Measurements from ENCODE around the gene CCNY.

DNA sequence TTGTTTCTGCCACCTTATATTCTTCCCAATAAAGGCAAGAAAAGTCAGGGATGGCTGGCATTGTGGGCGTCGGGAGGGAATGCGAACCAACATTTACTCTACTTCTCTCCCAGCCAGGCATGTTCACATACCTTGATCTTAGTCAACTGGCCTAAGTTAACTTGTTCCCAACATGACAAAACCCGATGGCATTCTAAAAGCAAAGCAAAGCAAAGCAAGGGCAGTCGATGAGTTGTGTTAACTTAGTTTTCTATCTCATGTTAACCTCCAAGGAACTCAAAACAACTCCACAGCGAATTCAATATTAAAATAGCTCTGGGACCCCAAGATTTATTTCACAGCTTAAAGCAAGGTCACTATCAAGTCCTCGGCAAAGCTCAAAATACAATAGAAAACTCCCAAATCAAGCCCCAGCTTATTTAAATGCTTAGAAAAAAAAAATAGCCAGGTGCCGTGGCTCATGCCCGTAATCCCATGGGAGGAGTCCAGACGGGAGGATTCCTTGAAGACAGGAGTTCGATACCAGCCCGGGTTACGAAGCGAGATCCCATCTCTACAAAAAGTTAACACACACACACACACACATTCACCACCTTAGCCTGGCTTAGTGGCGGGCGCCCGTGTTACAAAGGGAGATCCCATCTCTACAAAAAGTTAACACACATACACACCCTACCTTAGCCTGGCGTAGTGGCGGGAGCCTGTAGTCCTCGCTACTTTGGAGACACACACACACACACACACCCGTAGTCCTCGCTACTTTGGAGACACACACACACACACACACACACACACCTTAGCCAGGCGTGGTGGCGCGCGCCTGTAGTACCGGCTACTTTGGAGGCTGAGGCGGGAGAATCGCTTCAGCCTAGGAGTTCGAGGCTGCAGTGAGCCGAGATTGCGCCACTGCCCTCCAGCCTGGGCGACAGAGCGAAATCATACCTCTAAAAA is 901 bp upstream of the CCNY start:
- TF ChIP-seq POLR2A (IDR thresholded peaks at IDR 0.05): no peak
- TF ChIP-seq, protein P1, sequence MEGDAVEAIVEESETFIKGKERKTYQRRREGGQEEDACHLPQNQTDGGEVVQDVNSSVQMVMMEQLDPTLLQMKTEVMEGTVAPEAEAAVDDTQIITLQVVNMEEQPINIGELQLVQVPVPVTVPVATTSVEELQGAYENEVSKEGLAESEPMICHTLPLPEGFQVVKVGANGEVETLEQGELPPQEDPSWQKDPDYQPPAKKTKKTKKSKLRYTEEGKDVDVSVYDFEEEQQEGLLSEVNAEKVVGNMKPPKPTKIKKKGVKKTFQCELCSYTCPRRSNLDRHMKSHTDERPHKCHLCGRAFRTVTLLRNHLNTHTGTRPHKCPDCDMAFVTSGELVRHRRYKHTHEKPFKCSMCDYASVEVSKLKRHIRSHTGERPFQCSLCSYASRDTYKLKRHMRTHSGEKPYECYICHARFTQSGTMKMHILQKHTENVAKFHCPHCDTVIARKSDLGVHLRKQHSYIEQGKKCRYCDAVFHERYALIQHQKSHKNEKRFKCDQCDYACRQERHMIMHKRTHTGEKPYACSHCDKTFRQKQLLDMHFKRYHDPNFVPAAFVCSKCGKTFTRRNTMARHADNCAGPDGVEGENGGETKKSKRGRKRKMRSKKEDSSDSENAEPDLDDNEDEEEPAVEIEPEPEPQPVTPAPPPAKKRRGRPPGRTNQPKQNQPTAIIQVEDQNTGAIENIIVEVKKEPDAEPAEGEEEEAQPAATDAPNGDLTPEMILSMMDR (IDR thresholded peaks at IDR 0.05): no peak

All from prostate gland (tissue), 2 donors.